Measurements from ENCODE around the gene RMRP.

Gene RMRP

DNA sequence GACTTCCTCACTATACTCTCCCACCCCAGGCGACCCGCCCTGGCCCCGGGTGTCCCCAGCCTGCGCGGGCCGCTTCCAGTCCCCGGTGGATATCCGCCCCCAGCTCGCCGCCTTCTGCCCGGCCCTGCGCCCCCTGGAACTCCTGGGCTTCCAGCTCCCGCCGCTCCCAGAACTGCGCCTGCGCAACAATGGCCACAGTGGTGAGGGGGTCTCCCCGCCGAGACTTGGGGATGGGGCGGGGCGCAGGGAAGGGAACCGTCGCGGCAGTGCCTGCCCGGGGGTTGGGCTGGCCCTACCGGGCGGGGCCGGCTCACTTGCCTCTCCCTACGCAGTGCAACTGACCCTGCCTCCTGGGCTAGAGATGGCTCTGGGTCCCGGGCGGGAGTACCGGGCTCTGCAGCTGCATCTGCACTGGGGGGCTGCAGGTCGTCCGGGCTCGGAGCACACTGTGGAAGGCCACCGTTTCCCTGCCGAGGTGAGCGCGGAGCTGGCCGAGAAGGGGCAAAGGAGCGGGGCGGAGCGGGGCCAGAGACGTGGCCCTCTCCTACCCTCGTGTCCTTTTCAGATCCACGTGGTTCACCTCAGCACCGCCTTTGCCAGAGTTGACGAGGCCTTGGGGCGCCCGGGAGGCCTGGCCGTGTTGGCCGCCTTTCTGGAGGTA is 18.0 kb upstream of the RMRP start:
- TF ChIP-seq, protein P1, sequence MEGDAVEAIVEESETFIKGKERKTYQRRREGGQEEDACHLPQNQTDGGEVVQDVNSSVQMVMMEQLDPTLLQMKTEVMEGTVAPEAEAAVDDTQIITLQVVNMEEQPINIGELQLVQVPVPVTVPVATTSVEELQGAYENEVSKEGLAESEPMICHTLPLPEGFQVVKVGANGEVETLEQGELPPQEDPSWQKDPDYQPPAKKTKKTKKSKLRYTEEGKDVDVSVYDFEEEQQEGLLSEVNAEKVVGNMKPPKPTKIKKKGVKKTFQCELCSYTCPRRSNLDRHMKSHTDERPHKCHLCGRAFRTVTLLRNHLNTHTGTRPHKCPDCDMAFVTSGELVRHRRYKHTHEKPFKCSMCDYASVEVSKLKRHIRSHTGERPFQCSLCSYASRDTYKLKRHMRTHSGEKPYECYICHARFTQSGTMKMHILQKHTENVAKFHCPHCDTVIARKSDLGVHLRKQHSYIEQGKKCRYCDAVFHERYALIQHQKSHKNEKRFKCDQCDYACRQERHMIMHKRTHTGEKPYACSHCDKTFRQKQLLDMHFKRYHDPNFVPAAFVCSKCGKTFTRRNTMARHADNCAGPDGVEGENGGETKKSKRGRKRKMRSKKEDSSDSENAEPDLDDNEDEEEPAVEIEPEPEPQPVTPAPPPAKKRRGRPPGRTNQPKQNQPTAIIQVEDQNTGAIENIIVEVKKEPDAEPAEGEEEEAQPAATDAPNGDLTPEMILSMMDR (IDR thresholded peaks at IDR 0.05; ENCODE audit: poor library complexity, severe bottlenecking) = no peak
- H3K4me3 ChIP-seq (ENCODE audit: severe bottlenecking) = peak overlapping the region; percentile 40
- ATAC-seq (ENCODE audit: low read depth) (peak; percentile 7; the same call in 1 of the 3 replicates), DNase-seq (ENCODE audit: low spot score) (no peak)
- peaks cover 23% of the 10 kb centered on the region for H3K36me3 ChIP-seq (ENCODE audit: low read depth)
- H3K9me3 ChIP-seq (ENCODE audit: severe bottlenecking) = no peaks in the 10 kb centered on the region
- no peaks in the 10 kb centered on the region for H3K27me3 ChIP-seq (ENCODE audit: insufficient read depth, poor library complexity, severe bottlenecking)
- H3K4me1 ChIP-seq (ENCODE audit: insufficient read depth, poor library complexity, severe bottlenecking) = peaks cover 4% of the 10 kb centered on the region
- H3K27ac ChIP-seq (ENCODE audit: poor library complexity, severe bottlenecking) = peak overlapping the region; percentile 74

DNA sequence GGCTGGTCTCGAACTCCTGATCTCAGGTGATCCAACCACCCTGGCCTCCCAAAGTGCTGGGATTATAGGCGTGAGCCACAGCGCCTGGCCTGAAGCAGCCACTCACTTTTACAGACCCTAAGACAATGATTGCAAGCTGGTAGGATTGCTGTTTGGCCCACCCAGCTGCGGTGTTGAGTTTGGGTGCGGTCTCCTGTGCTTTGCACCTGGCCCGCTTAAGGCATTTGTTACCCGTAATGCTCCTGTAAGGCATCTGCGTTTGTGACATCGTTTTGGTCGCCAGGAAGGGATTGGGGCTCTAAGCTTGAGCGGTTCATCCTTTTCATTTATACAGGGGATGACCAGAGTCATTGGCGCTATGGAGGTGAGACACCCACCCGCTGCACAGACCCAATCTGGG is 17.4 kb upstream of the RMRP start:
- peak overlapping the region; percentile 74 for H3K27ac ChIP-seq (ENCODE audit: poor library complexity, severe bottlenecking)
- ATAC-seq (ENCODE audit: low read depth) (no peak), DNase-seq (ENCODE audit: low spot score) (no peak)
- H3K4me1 ChIP-seq (ENCODE audit: insufficient read depth, poor library complexity, severe bottlenecking) = peaks cover 4% of the 10 kb centered on the region
- TF ChIP-seq, protein P1 (IDR thresholded peaks at IDR 0.05; ENCODE audit: poor library complexity, severe bottlenecking) = no peak
- H3K9me3 ChIP-seq (ENCODE audit: severe bottlenecking) = no peaks in the 10 kb centered on the region
- H3K27me3 ChIP-seq (ENCODE audit: insufficient read depth, poor library complexity, severe bottlenecking) = no peaks in the 10 kb centered on the region
- H3K36me3 ChIP-seq (ENCODE audit: low read depth) = peaks cover 17% of the 10 kb centered on the region
- H3K4me3 ChIP-seq (ENCODE audit: severe bottlenecking) = peak overlapping the region; percentile 40

DNA sequence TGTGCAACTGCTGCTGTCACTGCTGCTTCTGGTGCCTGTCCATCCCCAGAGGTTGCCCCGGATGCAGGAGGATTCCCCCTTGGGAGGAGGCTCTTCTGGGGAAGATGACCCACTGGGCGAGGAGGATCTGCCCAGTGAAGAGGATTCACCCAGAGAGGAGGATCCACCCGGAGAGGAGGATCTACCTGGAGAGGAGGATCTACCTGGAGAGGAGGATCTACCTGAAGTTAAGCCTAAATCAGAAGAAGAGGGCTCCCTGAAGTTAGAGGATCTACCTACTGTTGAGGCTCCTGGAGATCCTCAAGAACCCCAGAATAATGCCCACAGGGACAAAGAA is 16.2 kb upstream of the RMRP start:
- H3K27ac ChIP-seq (ENCODE audit: poor library complexity, severe bottlenecking) = peak overlapping the region; percentile 74
- ATAC-seq (ENCODE audit: low read depth) (no peak; the same call in 2 of the 3 replicates), DNase-seq (ENCODE audit: low spot score) (no peak)
- TF ChIP-seq, protein P1 (IDR thresholded peaks at IDR 0.05; ENCODE audit: poor library complexity, severe bottlenecking) = no peak
- peaks cover 12% of the 10 kb centered on the region for H3K4me1 ChIP-seq (ENCODE audit: insufficient read depth, poor library complexity, severe bottlenecking)
- H3K9me3 ChIP-seq (ENCODE audit: severe bottlenecking) = no peaks in the 10 kb centered on the region
- H3K27me3 ChIP-seq (ENCODE audit: insufficient read depth, poor library complexity, severe bottlenecking) = no peaks in the 10 kb centered on the region
- H3K4me3 ChIP-seq (ENCODE audit: severe bottlenecking) = peak overlapping the region; percentile 40
- H3K36me3 ChIP-seq (ENCODE audit: low read depth) = peaks cover 14% of the 10 kb centered on the region; the same call in 1 of the 2 replicates

GRCh38 chr9:35673132-35674024 is 15.6 kb upstream of the RMRP start, which contains the start of gene CA9:
TSS of gene CA9 (plus strand) at chr9:35673928. CDS start at chr9:35673960, 32 bp downstream.
- DNase-seq (ENCODE audit: low spot score) = no peak
- ATAC-seq (ENCODE audit: low read depth) = peak; percentile 71
- Histone ChIP-seq H3K4me1 (ENCODE audit: insufficient read depth, poor library complexity, severe bottlenecking) (peaks cover 15% of the 10 kb centered on the region), H3K36me3 (ENCODE audit: low read depth) (peaks cover 14% of the 10 kb centered on the region; the same call in 1 of the 2 replicates), H3K27ac (ENCODE audit: poor library complexity, severe bottlenecking) (peak within 1 kb of the TSS; percentile 74), H3K4me3 (ENCODE audit: severe bottlenecking) (peak within 1 kb of the TSS; percentile 40), H3K9me3 (ENCODE audit: severe bottlenecking) (no peaks in the 10 kb centered on the region), H3K27me3 (ENCODE audit: insufficient read depth, poor library complexity, severe bottlenecking) (no peaks in the 10 kb centered on the region)
- TF ChIP-seq, protein P1 (IDR thresholded peaks at IDR 0.05; ENCODE audit: poor library complexity, severe bottlenecking) = no peak

Data from RWPE2 (cell line).